GM18526 (cell line): Measurements from ENCODE around the gene SATB2.

Experiments
- POLR2A ChIP-seq: IDR thresholded peaks from 3 replicates; pipeline ENCODE4 v1.6.1; 2011; ENCODE audit not compliant: insufficient read length; ENCODE audit errors: extremely low read depth

SATB2 gene

GRCh38 chr2:199307461-199307860 lies 150.3 kb downstream of the SATB2 start:
- TF ChIP-seq POLR2A = no peak

DNA sequence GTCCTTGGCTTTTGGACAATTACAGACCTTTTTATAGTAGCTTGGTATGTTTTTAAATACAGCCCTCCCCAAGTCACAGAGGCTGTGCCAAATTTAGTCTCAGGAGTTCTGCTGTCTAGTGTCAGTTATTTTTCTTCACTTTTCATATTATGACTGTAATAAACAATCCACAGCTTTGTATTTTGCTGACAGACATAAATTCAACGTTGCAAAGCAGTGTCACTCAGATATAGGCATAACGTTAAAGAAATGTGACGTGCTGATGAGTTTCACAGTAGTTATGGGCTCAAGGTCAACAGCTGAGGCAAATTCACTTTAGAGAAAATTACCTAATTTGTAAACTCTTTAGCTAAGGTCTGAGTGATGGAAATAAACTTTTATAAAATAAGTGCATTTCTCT lies 151.6 kb downstream of the SATB2 start:
- TF ChIP-seq POLR2A = no peak

- no peak for TF ChIP-seq POLR2A
Measured at GRCh38 chr2:199303728-199304177, 154.0 kb downstream of the SATB2 start.

DNA sequence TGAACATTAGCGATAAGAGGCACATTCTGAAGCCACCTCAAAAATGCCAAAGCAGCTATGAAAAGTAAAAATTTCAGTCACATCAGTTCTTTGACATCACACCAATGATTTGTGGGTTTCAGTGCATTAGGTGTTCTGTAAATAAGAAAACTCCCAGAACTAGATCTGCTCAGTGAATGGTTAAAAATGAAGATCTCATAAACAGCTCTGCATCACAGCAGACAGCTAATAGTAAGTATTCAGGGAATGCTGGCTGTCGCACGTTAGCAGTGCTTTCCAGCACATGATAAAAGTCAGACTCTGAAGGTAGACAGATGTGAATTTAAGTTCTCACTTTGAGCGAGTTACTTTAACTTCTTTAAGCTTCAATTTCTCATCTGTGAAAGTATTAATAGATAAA lies 154.9 kb downstream of the SATB2 start:
- no peak for TF ChIP-seq POLR2A

DNA sequence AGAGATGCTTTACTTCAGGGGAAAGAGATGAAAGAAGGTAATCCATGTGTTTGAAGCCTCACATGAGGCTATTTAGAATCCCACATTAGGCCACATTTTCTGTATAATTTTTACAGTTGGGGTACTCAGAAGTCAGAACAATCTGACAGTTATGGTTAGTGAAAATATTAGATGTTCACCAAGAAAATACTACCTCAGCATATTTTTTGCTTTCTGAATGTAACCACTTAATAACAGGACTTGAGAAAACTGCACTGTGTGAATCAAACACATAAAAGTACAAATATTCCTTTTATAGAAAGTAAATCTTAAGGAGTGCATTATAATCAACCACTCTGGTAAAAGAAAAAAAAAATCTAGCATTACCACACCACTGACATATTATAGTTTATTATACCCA lies 169.3 kb downstream of the SATB2 start:
- TF ChIP-seq POLR2A = no peak

DNA sequence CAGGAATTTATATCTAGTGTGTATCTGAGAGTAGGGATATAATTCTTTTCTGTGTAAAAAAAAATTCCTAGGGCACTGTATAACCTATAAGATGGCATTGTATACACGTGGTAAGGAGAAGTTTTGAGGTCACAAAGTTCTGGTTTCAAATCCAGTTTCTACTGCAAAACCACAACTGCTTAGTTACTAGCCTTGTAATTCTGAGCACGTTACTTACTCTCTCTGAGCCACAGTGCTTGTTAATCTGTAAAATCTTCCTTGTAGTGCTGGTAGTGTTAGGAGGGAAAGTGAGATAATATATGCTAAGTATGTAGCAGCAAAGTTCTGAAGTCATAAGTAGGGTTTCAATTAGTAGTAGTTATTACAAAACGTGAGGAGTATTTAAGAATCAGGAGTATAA lies 175.4 kb downstream of the SATB2 start:
- TF ChIP-seq POLR2A = no peak

DNA sequence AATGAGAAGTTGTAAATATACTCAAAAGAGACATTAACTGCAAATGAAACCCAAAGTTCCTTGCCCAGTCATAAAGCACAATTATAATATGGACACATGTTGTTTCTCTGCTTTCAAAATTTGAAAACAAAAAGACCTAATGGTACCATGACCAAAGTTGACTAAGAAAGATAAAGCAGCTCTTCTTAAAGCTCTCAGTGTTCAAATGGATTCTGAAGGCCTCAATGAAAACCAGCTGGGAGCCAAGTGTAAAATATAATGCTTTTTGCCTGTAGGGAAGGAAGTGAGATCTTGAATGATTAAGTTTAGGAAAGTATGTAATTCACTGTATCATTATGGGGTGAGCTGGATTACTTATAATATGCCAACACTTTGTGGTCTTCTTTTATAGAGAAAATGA lies 178.6 kb downstream of the SATB2 start:
- no peak for TF ChIP-seq POLR2A

DNA sequence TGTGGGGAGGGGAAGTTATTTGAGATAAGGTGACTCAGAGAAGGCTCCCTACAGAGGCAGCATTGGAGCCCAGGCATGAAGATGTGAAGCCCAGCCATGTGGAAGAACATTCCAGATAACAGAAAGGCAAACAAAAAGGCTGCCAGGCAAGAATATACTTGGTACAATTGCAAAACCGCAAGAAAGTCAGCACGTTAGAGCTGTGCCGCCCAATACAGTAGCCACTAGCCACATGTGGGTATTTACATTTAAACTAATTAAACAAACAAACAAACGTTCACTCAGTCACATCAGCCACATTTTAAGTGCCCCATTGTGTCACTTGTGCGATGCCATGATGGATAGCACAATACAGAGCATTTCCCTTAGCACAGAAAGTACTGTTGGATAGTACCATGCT lies 179.6 kb downstream of the SATB2 start:
- no peak for TF ChIP-seq POLR2A

- TF ChIP-seq POLR2A = no peak
Measured at GRCh38 chr2:199273042-199273511, 184.7 kb downstream of the SATB2 start.

DNA sequence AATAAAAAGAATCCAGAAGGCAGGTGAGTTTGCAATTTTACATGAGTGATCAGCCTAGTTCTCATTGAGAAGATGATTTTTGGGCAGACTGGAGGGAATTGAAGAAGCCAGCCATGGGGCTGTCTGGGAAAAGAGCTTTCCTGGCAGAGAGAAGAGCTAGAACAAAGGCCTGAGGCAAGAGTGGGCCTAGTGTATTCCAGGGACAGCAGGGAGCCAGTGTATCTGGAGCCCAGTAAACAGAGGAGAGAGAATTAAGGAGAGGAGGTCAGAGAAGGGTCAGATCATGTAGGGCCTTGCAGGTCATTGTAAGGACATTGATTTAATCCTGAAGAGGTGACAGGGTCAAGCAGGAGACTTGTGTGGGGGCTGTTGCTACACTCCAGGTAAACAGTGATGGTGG lies 195.8 kb downstream of the SATB2 start:
- no peak for TF ChIP-seq POLR2A

GRCh38 chr2:199261239-199261638 lies 196.5 kb downstream of the SATB2 start:
- TF ChIP-seq POLR2A = no peak

GRCh38 chr2:199259671-199260070 lies 198.1 kb downstream of the SATB2 start:
- no peak for TF ChIP-seq POLR2A

DNA sequence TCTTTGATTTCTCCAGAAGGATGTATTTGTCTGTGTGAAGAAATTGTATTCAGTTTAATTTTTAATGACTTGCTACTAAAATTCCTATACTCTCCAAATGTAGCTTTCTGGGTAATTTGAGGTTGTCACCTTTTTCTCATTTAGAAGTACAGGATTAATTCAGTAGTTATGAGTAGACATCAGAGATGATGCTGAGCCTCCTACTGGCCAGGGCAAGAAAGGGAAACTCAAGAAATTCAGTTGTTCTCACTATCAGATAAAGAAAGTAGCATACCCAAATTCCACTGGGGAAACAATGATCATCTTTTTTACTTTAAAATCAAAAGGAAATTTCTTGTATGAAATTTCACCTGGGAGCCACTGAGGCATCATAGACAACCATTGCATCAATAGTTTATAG lies 199.4 kb downstream of the SATB2 start:
- no peak for TF ChIP-seq POLR2A

GRCh38 chr2:199257261-199258224 lies 200.2 kb downstream of the SATB2 start:
- no peak for TF ChIP-seq POLR2A

DNA sequence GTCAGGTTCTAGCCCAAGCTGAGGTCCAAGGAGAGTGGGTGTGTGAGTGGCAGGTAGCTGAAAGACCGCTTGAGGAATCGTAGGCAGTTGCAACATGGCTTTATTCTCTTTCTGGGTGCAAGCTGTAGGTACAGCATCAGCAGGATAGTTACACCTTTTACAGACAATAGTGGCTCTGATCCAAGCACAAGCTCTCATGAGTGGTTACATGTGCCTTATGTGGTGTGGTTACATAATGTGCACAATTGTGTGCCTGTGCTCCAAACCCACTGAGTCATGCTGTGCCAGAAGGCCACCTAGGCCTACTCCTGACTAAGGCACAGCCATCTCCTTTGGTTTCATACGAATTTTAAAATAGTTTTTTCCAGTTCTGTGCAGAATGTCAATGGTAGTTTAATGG lies 227.6 kb downstream of the SATB2 start:
- no peak for TF ChIP-seq POLR2A
